ENCODE measurements around the gene MDH1B.

The MDH1B gene

GRCh38 chr2:206693399-206694137 lies 71.6 kb downstream of the MDH1B start:
- DNase-seq = peak; percentile 49

- DNase-seq = no peak
Observed at GRCh38 chr2:206692971-206693370, 72.2 kb downstream of the MDH1B start.

GRCh38 chr2:206688990-206689389 lies 76.1 kb downstream of the MDH1B start:
- DNase-seq = no peak

- no peak for DNase-seq
Observed at GRCh38 chr2:206688453-206688852, 76.7 kb downstream of the MDH1B start.

Data from NCI-H748 treated with DMSO at 0.1 percent for 48 hours (cell line).